PFSK-1 (cell line): ENCODE data around the gene OAF.

ENCODE experiments used
- FOXP2 ChIP-seq: optimal IDR thresholded peaks from 2 replicates; pipeline ENCODE3; 2011; ENCODE audit warnings: borderline replicate concordance, control low read depth, inconsistent platforms; ENCODE audit not compliant: insufficient read depth; ENCODE audit errors: extremely low read length, extremely low read depth
- POLR2AphosphoS5 ChIP-seq: IDR thresholded peaks from 2 replicates; pipeline ENCODE4 v1.6.1; 2012; ENCODE audit warnings: low read depth, mild to moderate bottlenecking, control low read depth, low read length, moderate library complexity
- SIN3A ChIP-seq: IDR thresholded peaks from 2 replicates; pipeline ENCODE4 v1.6.1; 2012; ENCODE audit warnings: mild to moderate bottlenecking, low read length, moderate library complexity, borderline replicate concordance; ENCODE audit not compliant: insufficient read depth
- TAF1 ChIP-seq: IDR thresholded peaks from 2 replicates; pipeline ENCODE4 v1.6.1; 2012; ENCODE audit warnings: low read length, control low read depth, borderline replicate concordance; ENCODE audit not compliant: insufficient read depth
- TF ChIP-seq, protein P1 (sequence below), 2 experiments: IDR thresholded peaks; 2 replicates each; pipeline versions ENCODE4 v1.6.1 to v1.8.0; 2011 to 2012; ENCODE audit warnings: low read depth in 2 of 2, low read length in 2 of 2, control low read depth in 1 of 2, inconsistent platforms in 1 of 2, mild to moderate bottlenecking in 1 of 2, moderate library complexity in 1 of 2; ENCODE audit not compliant: insufficient read depth in 1 of 2

OAF gene

DNA sequence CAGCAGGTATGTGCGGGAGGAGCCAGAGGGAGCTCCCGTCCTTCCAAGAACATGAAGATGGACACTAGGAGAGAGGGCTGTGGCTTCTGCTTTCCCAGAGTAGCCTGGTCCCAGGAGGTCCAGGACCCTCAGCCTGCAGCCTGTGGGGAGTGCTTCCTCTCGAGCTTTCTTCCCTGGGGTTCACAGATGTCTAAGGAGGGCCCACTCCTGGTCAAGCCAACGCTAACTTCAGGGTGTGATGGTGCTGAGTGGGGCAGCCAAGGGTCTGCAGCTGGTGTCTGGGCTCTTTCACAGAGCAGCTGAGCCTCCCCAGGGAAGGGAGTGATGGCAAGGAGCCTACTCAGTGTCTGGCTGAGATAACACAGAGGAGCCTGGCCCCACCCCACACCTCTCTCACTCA is 32.4 kb downstream of the OAF start:
- TF ChIP-seq, protein P1, sequence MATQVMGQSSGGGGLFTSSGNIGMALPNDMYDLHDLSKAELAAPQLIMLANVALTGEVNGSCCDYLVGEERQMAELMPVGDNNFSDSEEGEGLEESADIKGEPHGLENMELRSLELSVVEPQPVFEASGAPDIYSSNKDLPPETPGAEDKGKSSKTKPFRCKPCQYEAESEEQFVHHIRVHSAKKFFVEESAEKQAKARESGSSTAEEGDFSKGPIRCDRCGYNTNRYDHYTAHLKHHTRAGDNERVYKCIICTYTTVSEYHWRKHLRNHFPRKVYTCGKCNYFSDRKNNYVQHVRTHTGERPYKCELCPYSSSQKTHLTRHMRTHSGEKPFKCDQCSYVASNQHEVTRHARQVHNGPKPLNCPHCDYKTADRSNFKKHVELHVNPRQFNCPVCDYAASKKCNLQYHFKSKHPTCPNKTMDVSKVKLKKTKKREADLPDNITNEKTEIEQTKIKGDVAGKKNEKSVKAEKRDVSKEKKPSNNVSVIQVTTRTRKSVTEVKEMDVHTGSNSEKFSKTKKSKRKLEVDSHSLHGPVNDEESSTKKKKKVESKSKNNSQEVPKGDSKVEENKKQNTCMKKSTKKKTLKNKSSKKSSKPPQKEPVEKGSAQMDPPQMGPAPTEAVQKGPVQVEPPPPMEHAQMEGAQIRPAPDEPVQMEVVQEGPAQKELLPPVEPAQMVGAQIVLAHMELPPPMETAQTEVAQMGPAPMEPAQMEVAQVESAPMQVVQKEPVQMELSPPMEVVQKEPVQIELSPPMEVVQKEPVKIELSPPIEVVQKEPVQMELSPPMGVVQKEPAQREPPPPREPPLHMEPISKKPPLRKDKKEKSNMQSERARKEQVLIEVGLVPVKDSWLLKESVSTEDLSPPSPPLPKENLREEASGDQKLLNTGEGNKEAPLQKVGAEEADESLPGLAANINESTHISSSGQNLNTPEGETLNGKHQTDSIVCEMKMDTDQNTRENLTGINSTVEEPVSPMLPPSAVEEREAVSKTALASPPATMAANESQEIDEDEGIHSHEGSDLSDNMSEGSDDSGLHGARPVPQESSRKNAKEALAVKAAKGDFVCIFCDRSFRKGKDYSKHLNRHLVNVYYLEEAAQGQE (IDR thresholded peaks at IDR 0.05; ENCODE audit: insufficient read depth in 1 of 2, low read depth in 2 of 2, low read length in 2 of 2): no peak
- TF ChIP-seq SIN3A (no peak), FOXP2 (no peak), POLR2AphosphoS5 (no peak)

- TF ChIP-seq FOXP2: no peak
- TF ChIP-seq TAF1: no peak
- no peak for TF ChIP-seq POLR2AphosphoS5
- TF ChIP-seq, protein P1 (IDR thresholded peaks at IDR 0.05; ENCODE audit: insufficient read depth in 1 of 2, low read depth in 2 of 2, low read length in 2 of 2): no peak
- no peak for TF ChIP-seq SIN3A
Measured at GRCh38 chr11:120244476-120245365, 33.9 kb downstream of the OAF start.

GRCh38 chr11:120245434-120245833 is 34.6 kb downstream of the OAF start:
- no peak for TF ChIP-seq FOXP2
- no peak for TF ChIP-seq SIN3A
- no peak for TF ChIP-seq POLR2AphosphoS5
- TF ChIP-seq TAF1: no peak
- TF ChIP-seq, protein P1 (IDR thresholded peaks at IDR 0.05; ENCODE audit: insufficient read depth in 1 of 2, low read depth in 2 of 2, low read length in 2 of 2): no peak

GRCh38 chr11:120248551-120249278 is 37.9 kb downstream of the OAF start:
- no peak for TF ChIP-seq SIN3A
- no peak for TF ChIP-seq TAF1
- TF ChIP-seq FOXP2: no peak
- no peak for TF ChIP-seq POLR2AphosphoS5
- TF ChIP-seq, protein P1 (IDR thresholded peaks at IDR 0.05; ENCODE audit: insufficient read depth in 1 of 2, low read depth in 2 of 2, low read length in 2 of 2): no peak
